H1 (cell line): ENCODE data around the gene RDH11. TPM values are rescaled to one million over a fixed set of nuclear protein-coding genes. Genes with fewer than 3 reads are reported as not detected.

Source experiments
- CTCF ChIA-PET: fragments of 300-600 bp; sonication (Branson Sonifier 250); formaldehyde crosslinking; loops from one replicate; lab custom pipeline; 2021; ENCODE audit not compliant: partially characterized antibody; lab: Charles Lee
- POLR2A ChIA-PET: fragments of 300-600 bp; sonication (Branson Sonifier 250); formaldehyde crosslinking; loops from one replicate; lab custom pipeline; 2021; ENCODE audit warnings: inconsistent platforms; ENCODE audit not compliant: partially characterized antibody; lab: Charles Lee
- DNase-seq, 2 experiments: peaks; one replicate each; pipeline versions ENCODE4 v3.0.0 to v3.0.0-alpha.2; 2010 to 2022; ENCODE audit warnings: low spot score in 2 of 2, low read depth in 1 of 2, mixed read lengths in 1 of 2
- FAIRE-seq: peaks from 2 replicates; lab custom pipeline; 2011; peaks lifted over from hg19 to GRCh38; lab: Jason Lieb, UNC
- H2AFZ ChIP-seq: 2 replicates; pipeline ENCODE4 v1.8.1; 2012; ENCODE audit warnings: low read length, inconsistent platforms
- H2AK5ac ChIP-seq: 2 replicates; pipeline ENCODE4 v1.6.1; 2013; ENCODE audit warnings: low read depth, low read length
- H2BK120ac ChIP-seq: replicated peaks from 2 replicates; pipeline ENCODE3; 2013; ENCODE audit warnings: low read depth, low read length, inconsistent platforms
- H2BK12ac ChIP-seq: 2 replicates; pipeline ENCODE4 v1.6.1; 2013; ENCODE audit warnings: low read depth, low read length
- H2BK15ac ChIP-seq: 2 replicates; pipeline ENCODE4 v1.6.1; 2013; ENCODE audit warnings: low read length
- H2BK20ac ChIP-seq: 2 replicates; pipeline ENCODE4 v1.6.1; 2013; ENCODE audit warnings: low read length
- H2BK5ac ChIP-seq: 2 replicates; pipeline ENCODE4 v1.6.1; 2013; ENCODE audit warnings: low read depth, low read length
- H3K14ac ChIP-seq: 2 replicates; pipeline ENCODE4 v1.6.1; 2013; ENCODE audit warnings: inconsistent platforms; ENCODE audit not compliant: insufficient read length
- H3K18ac ChIP-seq: 2 replicates; pipeline ENCODE4 v1.6.1; 2013; ENCODE audit warnings: low read length; ENCODE audit errors: extremely low read depth
- H3K23ac ChIP-seq: 2 replicates; pipeline ENCODE4 v1.6.1; 2013; ENCODE audit warnings: inconsistent platforms; ENCODE audit not compliant: insufficient read length
- H3K23me2 ChIP-seq: 2 replicates; pipeline ENCODE4 v1.6.1; 2013; ENCODE audit warnings: low read depth, low read length
- H3K27ac ChIP-seq: 2 replicates; pipeline ENCODE4 v1.6.1; 2011; ENCODE audit warnings: low read depth, low read length, inconsistent platforms
- H3K27me3 ChIP-seq, 4 experiments: replicated peaks in 1 of 4; 1 replicate in 1 of 4; 2 replicates in 3 of 4; pipeline versions ENCODE4 v1.6.1 to v1.8.1; 2011 to 2013; ENCODE audit warnings: low read length in 3 of 4, mild to moderate bottlenecking in 3 of 4, inconsistent platforms in 2 of 4, mixed read lengths in 2 of 4, moderate library complexity in 1 of 4; ENCODE audit not compliant: control insufficient read depth in 3 of 4, insufficient read depth in 3 of 4; ENCODE audit errors: extremely low read depth in 1 of 4
- H3K36me3 ChIP-seq, 4 experiments: 2 replicates each; pipeline versions ENCODE4 v1.6.1 to v1.8.1; 2011 to 2013; ENCODE audit warnings: mild to moderate bottlenecking in 4 of 4, low read length in 3 of 4, moderate library complexity in 2 of 4, control low read depth in 1 of 4, inconsistent platforms in 1 of 4; ENCODE audit not compliant: insufficient read depth in 4 of 4, control insufficient read depth in 2 of 4
- H3K4ac ChIP-seq: replicated peaks from 2 replicates; pipeline ENCODE3; 2013; ENCODE audit warnings: low read length, low read depth, mixed read lengths, inconsistent platforms; ENCODE audit not compliant: insufficient read length
- H3K4me1 ChIP-seq, 4 experiments: replicated peaks in 1 of 4; 1 replicate in 1 of 4; 2 replicates in 3 of 4; pipeline versions ENCODE4 v1.6.1 to v1.8.1; 2011 to 2013; ENCODE audit warnings: low read length in 3 of 4, inconsistent platforms in 2 of 4, mixed read lengths in 1 of 4; ENCODE audit not compliant: insufficient read depth in 4 of 4, control insufficient read depth in 3 of 4
- H3K4me2 ChIP-seq, 2 experiments: 2 replicates each; pipeline versions ENCODE4 v1.6.1 to v1.8.1; 2011 to 2013; ENCODE audit warnings: low read depth in 2 of 2, low read length in 2 of 2, control low read depth in 1 of 2, inconsistent platforms in 1 of 2, mild to moderate bottlenecking in 1 of 2; ENCODE audit not compliant: insufficient read depth in 1 of 2
- H3K4me3 ChIP-seq, 4 experiments: fragments of 200-600, 300-600 bp in 1 of 4; sonication (generic), shearing (Covaris generic), sonication (Bioruptor Twin) in 1 of 4; 2 replicates each; pipeline versions ENCODE4 v1.5.1 to v1.8.1; 2011 to 2016; ENCODE audit warnings: low read length in 4 of 4, low read depth in 3 of 4, control low read depth in 2 of 4, inconsistent platforms in 2 of 4, mild to moderate bottlenecking in 2 of 4, mixed read lengths in 1 of 4, moderate library complexity in 1 of 4; ENCODE audit not compliant: insufficient read depth in 2 of 4; ENCODE audit errors: extremely low read depth in 1 of 4
- H3K56ac ChIP-seq: replicated peaks from 2 replicates; pipeline ENCODE3; 2013; ENCODE audit warnings: low read depth, mild to moderate bottlenecking, mixed read lengths, low read length, inconsistent platforms; ENCODE audit not compliant: insufficient read length
- H3K79me1 ChIP-seq: 2 replicates; pipeline ENCODE4 v1.6.1; 2013; ENCODE audit warnings: low read depth, low read length, control low read depth
- H3K79me2 ChIP-seq, 2 experiments: 2 replicates each; pipeline versions ENCODE4 v1.6.1 to v1.8.1; 2012 to 2013; ENCODE audit warnings: low read length in 2 of 2, mild to moderate bottlenecking in 2 of 2, inconsistent platforms in 1 of 2; ENCODE audit not compliant: insufficient read depth in 2 of 2, control insufficient read depth in 1 of 2
- H3K9ac ChIP-seq, 4 experiments: replicated peaks in 1 of 4; 1 replicate in 1 of 4; 2 replicates in 3 of 4; pipeline versions ENCODE4 v1.6.1 to v1.8.1; 2011 to 2013; ENCODE audit warnings: low read depth in 3 of 4, low read length in 3 of 4, control low read depth in 2 of 4, mild to moderate bottlenecking in 2 of 4, moderate library complexity in 2 of 4, inconsistent platforms in 1 of 4; ENCODE audit errors: extremely low read depth in 1 of 4
- H3K9me3 ChIP-seq, 2 experiments: 2 replicates each; pipeline versions ENCODE4 v1.6.1 to v1.8.1; 2012 to 2013; ENCODE audit warnings: mild to moderate bottlenecking in 2 of 2, moderate library complexity in 2 of 2, control low read depth in 1 of 2, inconsistent platforms in 1 of 2, low read depth in 1 of 2, low read length in 1 of 2, mixed read lengths in 1 of 2; ENCODE audit not compliant: insufficient read depth in 2 of 2
- H4K20me1 ChIP-seq, 2 experiments: replicated peaks in 1 of 2; 2 replicates each; pipeline versions ENCODE3 to v1.8.1; 2011 to 2013; ENCODE audit warnings: inconsistent platforms in 2 of 2, low read length in 2 of 2, mild to moderate bottlenecking in 1 of 2; ENCODE audit not compliant: insufficient read depth in 2 of 2, control insufficient read depth in 1 of 2
- H4K5ac ChIP-seq: 2 replicates; pipeline ENCODE4 v1.6.1; 2013; ENCODE audit warnings: low read length, low read depth, mixed read lengths, inconsistent platforms; ENCODE audit not compliant: insufficient read length
- H4K8ac ChIP-seq: 2 replicates; pipeline ENCODE4 v1.8.0; 2013; ENCODE audit warnings: mild to moderate bottlenecking, moderate library complexity, low read length, inconsistent platforms; ENCODE audit not compliant: insufficient read depth; ENCODE audit errors: extremely low read depth
- H4K91ac ChIP-seq: replicated peaks from 2 replicates; pipeline ENCODE3; 2013; ENCODE audit warnings: low read length, mixed read lengths, inconsistent platforms; ENCODE audit not compliant: insufficient read length
- SAP30 ChIP-seq: fragments of 300-600 bp; sonication (generic); IDR thresholded peaks from 2 replicates; pipeline ENCODE4 v1.7.1; 2012; ENCODE audit warnings: low read length, moderate library complexity, mild to moderate bottlenecking, inconsistent platforms; ENCODE audit not compliant: insufficient read depth, insufficient replicate concordance
- WGBS, 2 experiments: shearing (Covaris generic) in 1 of 2; methylation state at CpG; one replicate each; pipeline versions ENCODE4 v1.1.6 to v1.1.7; 2013 to 2015; ENCODE audit warnings: low lambda C conversion rate in 2 of 2, mixed read lengths in 2 of 2, inconsistent platforms in 1 of 2, low coverage in 1 of 2, missing lambda C conversion rate in 1 of 2; ENCODE audit not compliant: insufficient replicate concordance in 2 of 2, insufficient coverage in 1 of 2, insufficient read length in 1 of 2; ENCODE audit errors: extremely low coverage in 1 of 2, missing lambda C conversion rate in 1 of 2; 5-methylcytosine and 5-hydroxymethylcytosine counted together
- polyA plus RNA-seq, 7 experiments: library from polyadenylated mRNA; depleted of rRNA in 3 of 7; stranded (reverse) in 5 of 7; unstranded in 2 of 7; fragments of >200 nt in 5 of 7; fragments of 200-250 nt in 2 of 7; gene quantifications; 1 replicate in 5 of 7; 2 replicates in 1 of 7; 4 replicates in 1 of 7; pipeline versions ENCODE4 v1.2.1 to v1.2.3, GENCODE V29; 2011 to 2013; ENCODE audit warnings: missing spikeins in 2 of 7, mixed read lengths in 2 of 7
- total RNA-seq: library from RNA; stranded (reverse); fragmentation: NEBNext Ultra II Directional; extraction: Animal tissue kit (Norgen Biotek cat#: 25700); gene quantifications from 2 replicates; pipeline ENCODE4 v1.2.1, GENCODE V29; 2021

Gene RDH11
- total and polyA plus RNA-seq, 2 of the 8 experiments (the other 6 are each of a cell fraction or from before 2014, with no cell fraction given): 104 to 117 TPM

DNA sequence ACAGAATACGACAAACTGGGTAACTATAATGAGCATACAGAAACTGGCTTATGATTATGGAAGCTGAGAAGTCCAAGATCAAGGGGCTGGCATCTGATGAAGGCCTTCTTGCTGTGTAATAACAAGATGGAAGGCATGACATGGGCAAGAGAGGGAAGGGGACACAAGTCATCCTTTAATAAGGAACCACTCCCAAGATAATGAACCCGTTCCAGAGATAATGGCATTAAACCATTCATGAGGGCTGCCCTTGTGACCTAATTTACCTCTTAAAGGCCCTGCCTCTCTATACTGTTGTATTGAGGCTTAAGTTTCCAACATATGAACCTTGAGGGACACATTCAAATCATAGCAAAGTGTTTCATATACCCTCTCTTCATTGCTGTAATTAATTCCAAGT, 16.6 kb downstream of the RDH11 start:
- no peak overlapping the region for H2AFZ ChIP-seq
- H2BK20ac ChIP-seq: no peak overlapping the region
- CTCF ChIA-PET: no interaction called here
- FAIRE-seq (no peak), DNase-seq (no peak)
- H3K23me2 ChIP-seq: no peaks in the 10 kb centered on the region; the same call in 1 of the 2 replicates
- H3K4ac ChIP-seq: no peak overlapping the region
- no peak overlapping the region for H2BK120ac ChIP-seq
- H3K27me3 ChIP-seq: no peaks in the 10 kb centered on the region
- no peak overlapping the region for H3K56ac ChIP-seq
- no peak overlapping the region for H3K4me3 ChIP-seq
- H3K4me2 ChIP-seq: no peak overlapping the region
- H2AK5ac ChIP-seq: no peak overlapping the region
- no peak overlapping the region for H4K91ac ChIP-seq
- no peak overlapping the region for H3K14ac ChIP-seq
- no peak overlapping the region for H2BK12ac ChIP-seq
- no peak overlapping the region for H2BK15ac ChIP-seq
- 93% methylated on average over 2 of the region's 2 CpGs; no CpG with 5 or more reads in 1 of the 2 experiments for WGBS, 2 experiments
- no peak overlapping the region for H4K8ac ChIP-seq
- peaks cover 8 to 10% of the 10 kb centered on the region in 2 experiments for H4K20me1 ChIP-seq
- no peak overlapping the region for H2BK5ac ChIP-seq
- no peaks in the 10 kb centered on the region for H3K9me3 ChIP-seq
- peaks cover 2% of the 10 kb centered on the region; the same call in 1 of the 2 replicates for H3K79me1 ChIP-seq
- peaks cover 0 to 29% of the 10 kb centered on the region in 2 experiments; a peak in 2 of 4 replicates for H3K79me2 ChIP-seq
- H3K27ac ChIP-seq: no peak overlapping the region
- no peak overlapping the region for H3K18ac ChIP-seq
- no peak overlapping the region for H3K9ac ChIP-seq
- no peak for TF ChIP-seq SAP30
- H3K36me3 ChIP-seq: peaks cover 7 to 63% (median 39%) of the 10 kb centered on the region in 4 experiments
- no peaks in the 10 kb centered on the region; a peak in 2 of 7 replicates for H3K4me1 ChIP-seq
- no peak overlapping the region for H3K23ac ChIP-seq
- H4K5ac ChIP-seq: no peak overlapping the region
- POLR2A ChIA-PET: interaction anchor here (0.7 to 5.7 kb wide), 4 partner anchors 12 to 98 kb away, joined by 3 to 21 read pairs (median 3); partner anchors contain the start of gene RDH11
